Suprapubic skin (tissue), 4 donors: Measurements from ENCODE around the gene FKBP1B.

Source experiments
- EP300 ChIP-seq: sonication (generic); formaldehyde crosslinking; IDR thresholded peaks from one replicate; pipeline ENCODE4 v1.6.1; 2017; ENCODE audit warnings: antibody characterized with exemption
- POLR2A ChIP-seq, 2 donors: fragments of 450-650 bp; IDR thresholded peaks; one replicate each; pipeline ENCODE4 v1.6.1; 2017; ENCODE audit warnings: antibody characterized with exemption in 2 of 2, mild to moderate bottlenecking in 2 of 2, moderate library complexity in 2 of 2
- POLR2AphosphoS5 ChIP-seq, 3 donors: sonication (generic); formaldehyde crosslinking; IDR thresholded peaks; one replicate each; pipeline ENCODE4 v1.6.1; 2017; ENCODE audit warnings: antibody characterized with exemption in 3 of 3
- TF ChIP-seq, protein P1 (sequence below), 2 donors: fragments of 200-600 bp in 1 of 2; fragments of 450-650 bp in 1 of 2; sonication (generic) in 1 of 2; IDR thresholded peaks; one replicate each; pipeline ENCODE4 v1.5.1; 2016 to 2019; ENCODE audit warnings: antibody characterized with exemption in 2 of 2, mild to moderate bottlenecking in 1 of 2, moderate library complexity in 1 of 2

DNA sequence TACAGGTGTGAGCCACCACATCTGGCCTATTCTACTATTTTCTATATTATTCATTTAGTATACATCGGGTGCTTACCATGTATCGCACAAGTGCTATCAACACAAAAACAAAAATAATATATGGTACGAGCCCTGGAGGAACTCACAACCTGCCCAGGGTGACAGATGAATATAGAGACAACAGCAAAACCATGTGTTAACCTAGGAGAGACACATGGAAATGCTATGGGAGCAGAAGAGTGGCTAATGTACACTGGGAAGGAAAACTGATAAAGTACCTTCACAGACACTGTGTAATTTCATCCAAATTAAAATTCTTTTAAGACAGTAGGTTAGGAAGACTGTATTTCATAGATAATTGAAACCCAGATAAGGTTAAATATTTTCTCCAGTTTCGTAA lies 22.7 kb downstream of the FKBP1B start:
- TF ChIP-seq, protein P1, sequence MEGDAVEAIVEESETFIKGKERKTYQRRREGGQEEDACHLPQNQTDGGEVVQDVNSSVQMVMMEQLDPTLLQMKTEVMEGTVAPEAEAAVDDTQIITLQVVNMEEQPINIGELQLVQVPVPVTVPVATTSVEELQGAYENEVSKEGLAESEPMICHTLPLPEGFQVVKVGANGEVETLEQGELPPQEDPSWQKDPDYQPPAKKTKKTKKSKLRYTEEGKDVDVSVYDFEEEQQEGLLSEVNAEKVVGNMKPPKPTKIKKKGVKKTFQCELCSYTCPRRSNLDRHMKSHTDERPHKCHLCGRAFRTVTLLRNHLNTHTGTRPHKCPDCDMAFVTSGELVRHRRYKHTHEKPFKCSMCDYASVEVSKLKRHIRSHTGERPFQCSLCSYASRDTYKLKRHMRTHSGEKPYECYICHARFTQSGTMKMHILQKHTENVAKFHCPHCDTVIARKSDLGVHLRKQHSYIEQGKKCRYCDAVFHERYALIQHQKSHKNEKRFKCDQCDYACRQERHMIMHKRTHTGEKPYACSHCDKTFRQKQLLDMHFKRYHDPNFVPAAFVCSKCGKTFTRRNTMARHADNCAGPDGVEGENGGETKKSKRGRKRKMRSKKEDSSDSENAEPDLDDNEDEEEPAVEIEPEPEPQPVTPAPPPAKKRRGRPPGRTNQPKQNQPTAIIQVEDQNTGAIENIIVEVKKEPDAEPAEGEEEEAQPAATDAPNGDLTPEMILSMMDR (IDR thresholded peaks at IDR 0.05) = no peak
- TF ChIP-seq POLR2AphosphoS5 (IDR thresholded peaks at IDR 0.05) (no peak), EP300 (no peak), POLR2A (IDR thresholded peaks at IDR 0.05) (no peak)
